Activated CD4-positive, alpha-beta memory T cell treated with anti-CD3 and anti-CD28 coated beads for 36 hours (primary cell): ENCODE data around the gene HIP1. TPM values are rescaled to one million over a fixed set of nuclear protein-coding genes. Genes with fewer than 3 reads are reported as not detected.
A peak's percentile ranks its signal among the peaks of the same experiment; 100 is the strongest.
"Not testable (repeated sequence)": the region's sequence is repeated elsewhere in the genome, so short reads cannot be mapped to it uniquely, and the experiment has no call there.

Experiments used
- CTCF ChIA-PET: fragments of 350-600 bp; sonication (Branson Sonifier 250); formaldehyde crosslinking; loops from one replicate; lab custom pipeline; 2021; ENCODE audit warnings: antibody characterized with exemption, inconsistent platforms; lab: Charles Lee
- POLR2A ChIA-PET: fragments of 350-600 bp; sonication (Branson Sonifier 250); formaldehyde crosslinking; loops from one replicate; lab custom pipeline; 2021; ENCODE audit warnings: antibody characterized with exemption; lab: Charles Lee
- DNase-seq: peaks from one replicate; pipeline ENCODE4 v3.0.0-alpha.2; 2020
- H3K27ac Mint-ChIP-seq: one replicate; pipeline ENCODE4 v1.8.0; 2021; ENCODE audit warnings: mixed read lengths
- H3K27me3 Mint-ChIP-seq: one replicate; pipeline ENCODE4 v1.8.0; 2021; ENCODE audit warnings: mixed read lengths
- H3K36me3 Mint-ChIP-seq: one replicate; pipeline ENCODE4 v1.8.0; 2021; ENCODE audit warnings: mixed read lengths
- H3K4me1 Mint-ChIP-seq: one replicate; pipeline ENCODE4 v1.8.0; 2021; ENCODE audit warnings: low read depth, mixed read lengths
- H3K4me3 Mint-ChIP-seq: one replicate; pipeline ENCODE4 v1.8.0; 2021; ENCODE audit warnings: mild to moderate bottlenecking, mixed read lengths
- H3K9me3 Mint-ChIP-seq: one replicate; pipeline ENCODE4 v1.8.0; 2021; ENCODE audit warnings: mixed read lengths
- intact Hi-C: fragments of 100-400 bp; cut with micrococcal nuclease; formaldehyde crosslinking; loops from one replicate; pipeline ENCODE4 v1.15.1; 2023
- total RNA-seq, 2 experiments: library from RNA; stranded (reverse); gene quantifications; one replicate each; pipeline ENCODE4 v1.2.3, GENCODE V29; 2021

Gene HIP1
- total RNA-seq, 2 experiments from 2014 or later = 7.9 to 8.2 TPM

- H3K4me3 Mint-ChIP-seq = no peak overlapping the region
- POLR2A ChIA-PET = no interaction called here
- intact Hi-C loops = no loop called here
- DNase-seq = no peak
- H3K27ac Mint-ChIP-seq = no peak overlapping the region
- H3K27me3 Mint-ChIP-seq = no peaks in the 10 kb centered on the region
- peaks cover 22% of the 10 kb centered on the region for H3K9me3 Mint-ChIP-seq
- CTCF ChIA-PET = interaction anchor here (0.6 kb wide), 1 partner anchor 630 kb away, joined by 4 read pairs; no protein-coding TSS in a partner anchor
- no peaks in the 10 kb centered on the region for H3K4me1 Mint-ChIP-seq
- peaks cover 24% of the 10 kb centered on the region for H3K36me3 Mint-ChIP-seq
Observed at GRCh38 chr7:75565132-75565837, 173.5 kb downstream of the HIP1 start.

GRCh38 chr7:75563171-75563570 lies 175.6 kb downstream of the HIP1 start:
- Mint-ChIP-seq H3K27me3 (no peaks in the 10 kb centered on the region), H3K4me3 (no peak overlapping the region), H3K36me3 (peaks cover 24% of the 10 kb centered on the region), H3K4me1 (no peaks in the 10 kb centered on the region), H3K27ac (no peak overlapping the region), H3K9me3 (peaks cover 22% of the 10 kb centered on the region)
- CTCF ChIA-PET = no interaction called here
- DNase-seq = no peak
- POLR2A ChIA-PET = no interaction called here
- intact Hi-C loops = no loop called here

GRCh38 chr7:75559976-75560365 lies 178.8 kb downstream of the HIP1 start:
- peaks cover 22% of the 10 kb centered on the region for H3K9me3 Mint-ChIP-seq
- H3K4me3 Mint-ChIP-seq = no peak overlapping the region
- ChIA-PET CTCF (no interaction called here), POLR2A (interaction anchor here (0.6 kb wide), 1 partner anchor 479 kb away, joined by 3 read pairs; no protein-coding TSS in a partner anchor)
- no peaks in the 10 kb centered on the region for H3K27me3 Mint-ChIP-seq
- H3K36me3 Mint-ChIP-seq = peaks cover 24% of the 10 kb centered on the region
- no peaks in the 10 kb centered on the region for H3K4me1 Mint-ChIP-seq
- no peak overlapping the region for H3K27ac Mint-ChIP-seq
- intact Hi-C loops = no loop called here
- DNase-seq = no peak

- H3K4me3 Mint-ChIP-seq = no peak overlapping the region
- DNase-seq = no peak
- H3K27ac Mint-ChIP-seq = no peak overlapping the region
- peaks cover 24% of the 10 kb centered on the region for H3K36me3 Mint-ChIP-seq
- H3K9me3 Mint-ChIP-seq = peaks cover 22% of the 10 kb centered on the region
- no peaks in the 10 kb centered on the region for H3K4me1 Mint-ChIP-seq
- intact Hi-C loops = no loop called here
- ChIA-PET CTCF (no interaction called here), POLR2A (interaction anchor here (0.6 kb wide), 1 partner anchor 479 kb away, joined by 3 read pairs; no protein-coding TSS in a partner anchor)
- H3K27me3 Mint-ChIP-seq = no peaks in the 10 kb centered on the region
Observed at GRCh38 chr7:75559355-75559975, 179.3 kb downstream of the HIP1 start.

GRCh38 chr7:75556835-75557234 lies 181.9 kb downstream of the HIP1 start:
- DNase-seq, POLR2A ChIA-PET, CTCF ChIA-PET, H3K36me3 Mint-ChIP-seq, H3K4me3 Mint-ChIP-seq, H3K27me3 Mint-ChIP-seq, H3K4me1 Mint-ChIP-seq, intact Hi-C loops, H3K9me3 Mint-ChIP-seq, H3K27ac Mint-ChIP-seq: not testable (repeated sequence)

GRCh38 chr7:75555736-75556135 lies 183.0 kb downstream of the HIP1 start:
- Mint-ChIP-seq H3K4me3 (no peak overlapping the region), H3K4me1 (no peaks in the 10 kb centered on the region), H3K36me3 (no peaks in the 10 kb centered on the region), H3K9me3 (no peaks in the 10 kb centered on the region), H3K27ac (no peak overlapping the region), H3K27me3 (no peaks in the 10 kb centered on the region)
- intact Hi-C loops = no loop called here
- ChIA-PET POLR2A (no interaction called here), CTCF (no interaction called here)
- DNase-seq = no peak

- H3K4me3 Mint-ChIP-seq = no peak overlapping the region
- POLR2A ChIA-PET = no interaction called here
- DNase-seq = no peak
- CTCF ChIA-PET = no interaction called here
- H3K36me3 Mint-ChIP-seq = no peaks in the 10 kb centered on the region
- H3K9me3 Mint-ChIP-seq = no peaks in the 10 kb centered on the region
- no peak overlapping the region for H3K27ac Mint-ChIP-seq
- H3K4me1 Mint-ChIP-seq = no peaks in the 10 kb centered on the region
- H3K27me3 Mint-ChIP-seq = no peaks in the 10 kb centered on the region
- intact Hi-C loops = no loop called here
Observed at GRCh38 chr7:75546237-75547015, 192.3 kb downstream of the HIP1 start.

GRCh38 chr7:75537731-75538130 lies 201.0 kb downstream of the HIP1 start:
- no peaks in the 10 kb centered on the region for H3K27me3 Mint-ChIP-seq
- H3K36me3 Mint-ChIP-seq = no peaks in the 10 kb centered on the region
- H3K4me3 Mint-ChIP-seq = no peak overlapping the region
- intact Hi-C loops = no loop called here
- DNase-seq = no peak
- peaks cover 6% of the 10 kb centered on the region for H3K4me1 Mint-ChIP-seq
- ChIA-PET CTCF (no interaction called here), POLR2A (no interaction called here)
- H3K9me3 Mint-ChIP-seq = no peaks in the 10 kb centered on the region
- no peak overlapping the region for H3K27ac Mint-ChIP-seq

GRCh38 chr7:75536940-75537538 lies 201.7 kb downstream of the HIP1 start:
- CTCF ChIA-PET = no interaction called here
- H3K27me3 Mint-ChIP-seq = no peaks in the 10 kb centered on the region
- H3K4me3 Mint-ChIP-seq = no peak overlapping the region
- no peak overlapping the region for H3K27ac Mint-ChIP-seq
- no peaks in the 10 kb centered on the region for H3K9me3 Mint-ChIP-seq
- intact Hi-C loops = no loop called here
- peaks cover 6% of the 10 kb centered on the region for H3K4me1 Mint-ChIP-seq
- POLR2A ChIA-PET = no interaction called here
- no peaks in the 10 kb centered on the region for H3K36me3 Mint-ChIP-seq
- DNase-seq = no peak

- H3K27me3 Mint-ChIP-seq = no peaks in the 10 kb centered on the region
- no peak overlapping the region for H3K4me3 Mint-ChIP-seq
- peaks cover 6% of the 10 kb centered on the region for H3K4me1 Mint-ChIP-seq
- H3K9me3 Mint-ChIP-seq = no peaks in the 10 kb centered on the region
- no peaks in the 10 kb centered on the region for H3K36me3 Mint-ChIP-seq
- CTCF ChIA-PET = no interaction called here
- POLR2A ChIA-PET = no interaction called here
- intact Hi-C loops = no loop called here
- DNase-seq = no peak
- H3K27ac Mint-ChIP-seq = no peak overlapping the region
Observed at GRCh38 chr7:75536491-75536890, 202.2 kb downstream of the HIP1 start.

GRCh38 chr7:75534727-75535307 lies 203.9 kb downstream of the HIP1 start:
- H3K4me1 Mint-ChIP-seq = peaks cover 6% of the 10 kb centered on the region

GRCh38 chr7:75533926-75534325 lies 204.8 kb downstream of the HIP1 start:
- Mint-ChIP-seq H3K27ac (no peak overlapping the region), H3K9me3 (no peaks in the 10 kb centered on the region), H3K4me3 (no peak overlapping the region), H3K27me3 (no peaks in the 10 kb centered on the region), H3K36me3 (no peaks in the 10 kb centered on the region), H3K4me1 (peaks cover 6% of the 10 kb centered on the region)
- no peak for DNase-seq
- POLR2A ChIA-PET = no interaction called here
- intact Hi-C loops = no loop called here
- CTCF ChIA-PET = no interaction called here

More at GRCh38 chr7:75534727-75535307, 203.9 kb downstream of the HIP1 start:
- POLR2A ChIA-PET = no interaction called here
- DNase-seq = no peak
- Mint-ChIP-seq H3K27ac (peak overlapping the region; percentile 2), H3K9me3 (no peaks in the 10 kb centered on the region), H3K36me3 (no peaks in the 10 kb centered on the region), H3K4me3 (no peak overlapping the region), H3K27me3 (no peaks in the 10 kb centered on the region)
- CTCF ChIA-PET = interaction anchor here (0.6 kb wide), 1 partner anchor 83 kb away, joined by 3 read pairs; no protein-coding TSS in a partner anchor
- intact Hi-C loops = no loop called here
